Measurements from ENCODE around the gene PLXDC2.

- TF ChIP-seq CTCF (IDR thresholded peaks at IDR 0.05) (no peak), POLR2AphosphoS5 (IDR thresholded peaks at IDR 0.05; ENCODE audit: insufficient read depth in 1 of 2, low read depth in 1 of 2) (no peak), POLR2A (IDR thresholded peaks at IDR 0.05) (no peak)
These were observed 29.5 kb downstream of the PLXDC2 start for GRCh38 chr10:19845503-19846368.

All from vagina (tissue), 2 donors.